Activated CD4-positive, alpha-beta T cell treated with anti-CD3 and anti-CD28 coated beads for 24 hours (primary cell): Measurements from ENCODE around the gene SERPINB11.
"Not testable (repeated sequence)": the region's sequence is repeated elsewhere in the genome, so short reads cannot be mapped to it uniquely, and the experiment has no call there.

ENCODE experiments used
- DNase-seq, 2 donors: peaks; one replicate each; pipeline ENCODE4 v3.0.0-alpha.2; 2020; ENCODE audit warnings: low read depth in 2 of 2

The SERPINB11 gene, protein sequence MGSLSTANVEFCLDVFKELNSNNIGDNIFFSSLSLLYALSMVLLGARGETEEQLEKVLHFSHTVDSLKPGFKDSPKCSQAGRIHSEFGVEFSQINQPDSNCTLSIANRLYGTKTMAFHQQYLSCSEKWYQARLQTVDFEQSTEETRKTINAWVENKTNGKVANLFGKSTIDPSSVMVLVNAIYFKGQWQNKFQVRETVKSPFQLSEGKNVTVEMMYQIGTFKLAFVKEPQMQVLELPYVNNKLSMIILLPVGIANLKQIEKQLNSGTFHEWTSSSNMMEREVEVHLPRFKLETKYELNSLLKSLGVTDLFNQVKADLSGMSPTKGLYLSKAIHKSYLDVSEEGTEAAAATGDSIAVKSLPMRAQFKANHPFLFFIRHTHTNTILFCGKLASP

DNA sequence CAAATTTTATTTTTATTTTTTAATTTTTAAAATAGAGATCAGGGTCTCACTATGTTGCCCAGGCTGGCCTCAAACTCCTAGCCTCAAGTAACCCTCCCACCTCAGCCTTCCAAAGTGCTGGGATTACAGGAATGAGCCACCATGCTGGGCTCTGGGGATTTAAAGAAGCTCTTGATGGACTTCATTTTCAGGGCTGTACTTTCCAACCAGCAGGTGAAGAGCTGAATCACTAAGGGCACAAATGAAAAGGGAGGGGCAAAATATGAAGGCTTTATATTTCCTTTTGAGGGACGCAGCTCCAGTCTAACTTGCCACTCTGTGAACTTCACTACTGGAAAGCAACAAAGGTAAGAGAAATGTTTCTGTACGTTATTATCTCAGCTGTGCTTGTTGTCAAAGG is at the start of gene SERPINB11:
Gene SERPINB11 (plus strand): TSS at position 301 of the 400 bp plus-strand sequence. CDS start 7,234 bp downstream, outside the sequence.
- no peak for DNase-seq

DNA sequence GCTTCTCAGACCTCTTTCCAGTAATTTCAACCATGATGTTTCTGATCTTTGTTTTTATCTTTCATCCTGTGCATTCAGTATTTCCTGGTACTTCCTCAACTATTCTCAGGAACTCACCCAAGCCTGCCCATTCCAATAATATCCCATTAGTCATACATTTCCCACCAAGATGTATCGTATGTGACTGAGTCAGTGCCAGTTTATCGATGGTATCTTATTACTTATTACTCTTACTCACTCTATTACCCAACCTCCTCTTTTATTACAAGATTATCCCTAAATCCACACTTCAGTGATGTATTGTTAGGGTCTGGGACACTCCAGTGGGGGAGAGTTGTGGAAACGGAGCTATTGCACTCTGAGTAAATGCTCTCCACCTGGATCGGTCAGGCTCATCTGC is 43.8 kb upstream of the SERPINB11 start:
- not testable (repeated sequence) for DNase-seq

DNA sequence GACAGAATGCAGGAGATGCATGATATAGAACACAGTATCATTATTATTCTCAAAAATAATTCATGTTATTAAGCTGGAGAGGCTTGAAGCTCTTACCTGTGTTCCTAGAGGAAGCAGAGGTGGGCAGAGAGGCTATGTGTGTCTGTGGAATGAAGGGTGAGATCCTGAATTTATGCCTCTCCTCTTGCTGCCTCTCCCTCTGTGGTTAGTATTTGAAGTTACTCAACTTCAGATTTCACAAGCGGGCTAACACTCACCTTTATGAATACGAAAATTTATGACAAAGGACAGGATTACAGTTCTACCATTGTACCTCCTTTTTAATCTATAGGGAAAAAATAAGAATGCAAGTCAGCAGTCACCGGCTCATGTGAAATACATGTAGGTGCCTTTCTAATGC is 41.0 kb upstream of the SERPINB11 start, which contains the start of gene SERPINB3:
Gene SERPINB3 (minus strand): TSS at position 144 of the 400 bp plus-strand sequence. CDS start 677 bp downstream, outside the sequence.
- DNase-seq = not testable (repeated sequence)

DNA sequence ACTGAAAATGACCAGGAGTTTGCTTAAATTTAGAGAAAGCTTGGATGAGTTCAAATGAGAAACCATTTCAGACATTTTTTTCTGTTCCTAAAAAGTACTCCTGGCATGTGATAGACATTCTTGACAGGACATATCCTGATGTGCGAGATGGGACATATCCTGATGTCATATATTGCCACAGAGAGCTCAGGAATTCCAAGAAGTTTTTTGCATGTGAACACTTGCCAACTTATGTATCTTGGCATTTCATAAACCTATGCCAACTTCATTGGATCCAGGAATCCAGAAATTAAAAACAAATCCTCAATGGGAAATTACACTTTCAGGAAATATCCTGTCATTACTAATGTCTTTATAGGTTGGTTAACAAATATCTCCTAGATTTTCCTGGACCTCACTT is 38.2 kb upstream of the SERPINB11 start:
- DNase-seq = no peak

DNA sequence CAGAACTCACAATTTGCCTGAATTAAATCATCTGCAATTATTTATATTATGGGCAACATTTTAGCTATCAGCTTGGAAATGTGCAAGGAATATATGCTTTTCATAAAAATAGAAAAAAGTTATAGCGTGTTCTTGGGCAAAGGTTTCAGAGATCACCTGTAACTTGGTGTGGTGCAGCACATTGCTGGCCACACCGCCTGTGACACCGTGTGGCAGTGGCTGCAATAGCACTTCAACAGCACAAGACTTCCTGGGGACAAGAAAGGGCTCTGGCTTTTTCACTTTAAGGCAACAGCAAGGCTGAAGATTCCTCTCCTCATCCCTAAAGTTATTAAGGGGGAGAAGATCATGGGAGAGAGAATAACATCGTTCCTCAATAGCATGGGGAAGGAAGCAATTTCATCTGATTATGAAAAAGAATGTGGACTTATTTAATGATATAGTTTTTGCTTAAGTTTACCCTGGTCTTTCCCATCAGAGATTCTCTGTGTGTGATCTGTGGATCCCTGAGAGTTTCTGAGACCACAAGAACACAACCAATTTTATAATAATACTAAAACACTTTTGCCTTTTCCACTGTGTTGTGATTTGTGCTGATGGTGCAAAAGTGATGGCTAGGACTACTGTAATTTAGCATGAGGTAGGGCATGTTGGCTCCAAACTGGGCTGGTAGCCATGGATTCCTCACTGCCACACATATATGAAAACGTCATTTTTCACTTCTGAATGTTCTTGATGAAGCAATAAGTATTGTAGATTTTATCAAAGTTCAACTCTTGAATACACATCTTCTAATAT is 26.0 kb upstream of the SERPINB11 start:
- DNase-seq = no peak

DNA sequence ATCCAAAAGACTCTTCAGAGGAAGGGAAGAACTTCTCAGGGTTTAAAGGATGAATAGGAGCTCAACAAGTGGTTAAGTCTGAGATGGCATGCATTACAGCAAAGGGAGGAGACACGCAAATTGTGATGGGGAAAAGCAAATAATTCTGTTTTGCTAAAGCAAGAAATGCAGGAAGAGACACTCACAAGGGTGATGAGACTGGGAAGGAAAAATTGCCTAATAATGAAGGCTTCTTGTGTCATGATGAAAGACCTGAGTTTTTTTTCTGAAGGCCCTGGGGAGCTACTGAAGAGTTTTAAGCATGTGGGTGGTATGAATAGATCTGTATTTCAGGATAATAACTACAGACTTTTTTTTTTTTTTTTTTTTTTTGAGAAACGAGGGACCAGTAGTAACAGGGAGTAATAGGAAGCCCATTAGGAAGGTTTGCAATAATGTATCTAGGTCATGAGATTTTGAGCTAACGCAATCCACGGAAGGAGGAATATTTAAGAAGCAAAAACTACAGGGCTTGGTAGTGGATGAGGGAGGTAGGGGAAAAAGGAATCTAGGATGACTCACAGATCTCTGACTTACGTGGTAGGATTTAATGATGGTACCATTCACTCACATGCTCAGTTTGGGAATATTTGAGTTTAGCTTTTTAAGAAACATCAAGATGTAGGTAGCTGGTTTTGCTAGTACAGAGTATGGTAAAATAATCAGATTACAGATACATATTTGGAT is 25.1 kb upstream of the SERPINB11 start:
- DNase-seq = no peak

DNA sequence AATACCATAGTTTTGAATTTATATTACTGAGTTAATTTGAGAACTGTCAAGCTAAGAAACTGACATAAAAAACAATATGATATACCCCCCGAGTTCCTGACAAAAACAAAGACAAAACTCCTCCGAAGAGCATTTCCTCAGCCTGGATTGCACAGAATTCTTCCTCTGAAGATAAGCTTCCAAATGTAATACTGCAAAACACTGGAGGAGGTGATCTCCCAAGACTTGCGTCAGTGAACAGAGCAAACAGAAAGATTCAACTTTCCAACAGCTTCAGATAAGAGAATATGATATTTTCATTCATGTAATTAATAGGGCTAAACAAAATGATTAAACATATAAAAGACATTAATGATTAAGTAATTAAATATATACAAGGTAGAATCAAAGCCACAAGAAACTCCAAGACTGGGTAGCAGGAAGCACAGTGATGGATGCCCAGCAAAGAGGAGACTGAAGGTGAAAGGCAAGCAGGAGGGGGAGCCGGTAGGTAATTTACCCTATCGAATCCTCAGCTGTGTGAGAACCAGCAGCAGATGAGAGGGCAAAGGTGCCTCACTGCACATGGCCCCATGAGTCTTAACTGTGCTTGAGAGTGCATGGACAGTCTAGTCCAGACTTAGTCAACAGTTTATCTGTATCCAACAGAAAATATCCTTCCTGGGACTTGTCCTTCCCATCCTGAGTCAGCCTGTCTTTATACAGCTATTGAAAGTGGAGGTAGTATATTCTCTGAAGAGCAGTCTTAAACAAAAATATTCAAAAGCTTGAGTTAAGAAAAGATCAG is 22.7 kb upstream of the SERPINB11 start:
- DNase-seq = no peak

DNA sequence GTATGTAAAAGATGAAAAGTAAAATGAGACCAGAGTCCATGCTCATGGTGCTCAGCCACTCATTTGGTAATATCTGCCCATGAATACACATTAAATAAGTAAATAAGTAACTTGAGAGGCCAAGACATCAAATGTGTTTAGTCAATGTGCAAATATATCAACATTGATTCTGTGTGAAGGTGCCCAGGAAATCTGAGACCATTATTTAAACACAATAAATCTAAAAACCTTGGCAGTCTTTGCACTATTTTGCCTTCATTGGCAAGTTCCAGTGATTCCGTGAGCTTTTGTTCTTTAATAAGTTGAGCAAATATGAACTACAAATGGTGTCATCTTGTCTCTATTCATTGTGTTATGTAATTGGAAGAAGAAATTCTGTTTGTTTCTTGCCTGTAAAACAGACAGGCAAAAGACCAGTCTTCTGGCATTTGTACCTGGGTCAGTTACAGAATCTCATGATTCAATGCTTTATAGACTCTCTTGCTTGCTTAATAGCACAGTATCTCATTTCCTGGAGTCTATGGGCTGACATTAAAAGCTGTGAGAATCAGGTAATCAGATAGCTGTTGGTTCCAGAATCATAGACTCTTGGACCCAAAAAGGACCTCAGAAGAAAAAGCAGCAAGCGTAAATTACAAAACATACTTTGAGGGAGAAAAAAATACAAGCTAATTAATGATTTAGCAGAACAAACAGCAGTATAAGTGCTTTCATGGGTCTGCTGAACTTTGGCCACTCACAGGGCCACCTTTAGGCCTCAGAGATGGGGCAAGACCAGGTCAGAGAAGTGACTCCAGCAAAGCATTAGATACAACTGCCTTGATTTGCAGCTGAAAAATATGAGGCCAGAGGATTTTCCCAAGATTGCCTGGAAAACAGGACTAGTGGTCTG is 21.1 kb upstream of the SERPINB11 start:
- DNase-seq = no peak

DNA sequence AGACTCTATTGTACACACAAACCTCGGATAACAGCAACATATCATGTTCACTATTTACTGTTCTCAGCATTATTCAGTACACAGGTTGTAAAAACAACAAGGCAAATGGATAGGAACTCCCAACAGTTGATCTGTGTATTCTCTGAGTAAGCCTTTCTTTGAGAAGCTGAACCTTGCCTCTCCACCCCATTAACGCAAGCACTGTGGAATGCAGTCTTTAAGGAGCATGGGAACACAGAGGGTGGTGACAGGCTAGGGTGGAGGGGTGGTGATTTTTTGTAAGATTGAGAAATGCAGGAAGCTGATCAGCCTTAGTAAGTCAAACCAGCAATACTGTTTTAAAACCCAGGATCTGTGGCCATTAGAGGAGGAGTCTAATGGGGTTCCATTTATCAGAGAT is 19.6 kb upstream of the SERPINB11 start:
- DNase-seq = no peak

DNA sequence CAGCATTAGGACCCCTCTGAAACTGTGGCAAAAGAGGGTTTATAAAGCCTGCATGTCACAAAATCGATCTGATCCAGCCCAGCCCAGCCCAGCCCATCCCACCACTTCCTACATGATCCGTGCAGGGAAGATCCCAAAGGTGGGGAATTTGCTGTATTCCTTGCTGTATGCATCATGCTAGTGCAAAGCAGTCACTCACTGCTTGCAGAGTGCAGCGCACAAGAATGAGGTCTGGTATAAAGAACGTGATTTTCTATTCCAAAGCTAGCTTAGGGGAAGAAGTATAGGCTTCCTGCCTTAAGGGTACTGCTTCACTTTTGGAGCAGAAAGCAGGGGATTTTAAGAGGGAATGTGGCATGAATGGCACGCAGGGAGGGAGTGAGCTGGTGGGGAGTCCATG is 18.9 kb upstream of the SERPINB11 start:
- DNase-seq = no peak

DNA sequence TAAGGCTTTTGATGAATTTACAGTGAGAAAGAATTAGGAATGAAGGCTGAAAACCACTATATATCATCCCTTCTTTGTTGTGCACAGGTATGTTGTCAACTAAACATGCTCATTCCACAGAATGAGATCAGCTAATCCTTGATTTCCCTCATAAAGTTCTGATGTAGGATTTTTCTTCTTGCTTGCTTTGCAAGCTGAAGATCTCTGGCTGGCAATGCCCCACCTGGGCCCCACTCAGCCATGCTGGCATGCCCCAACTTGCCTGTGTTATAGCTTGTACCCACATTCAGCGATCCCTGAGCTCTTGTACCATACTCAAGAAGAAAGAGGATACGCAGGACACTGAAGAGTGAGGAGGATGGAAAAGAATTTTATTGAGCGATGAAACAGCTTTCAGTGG is 18.0 kb upstream of the SERPINB11 start:
- DNase-seq = no peak

DNA sequence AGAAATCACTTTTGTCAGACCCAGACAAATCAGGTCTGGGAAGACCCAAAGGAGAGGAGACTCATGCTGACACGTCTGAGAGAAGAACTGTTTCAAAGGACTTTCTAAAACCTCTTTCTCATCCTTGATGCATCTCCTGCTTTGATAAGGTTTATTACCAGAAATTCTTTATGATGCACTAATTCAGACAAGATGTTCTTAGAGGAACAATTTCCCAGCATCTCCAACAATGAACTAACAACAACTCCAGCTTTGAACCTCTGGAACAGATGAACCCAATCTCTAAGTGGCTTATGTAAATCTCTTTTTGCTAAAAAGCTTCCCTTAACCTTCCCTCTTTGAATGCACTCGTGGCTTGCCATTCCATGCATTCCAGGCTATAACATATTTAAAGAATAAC is 15.9 kb upstream of the SERPINB11 start:
- DNase-seq = no peak

DNA sequence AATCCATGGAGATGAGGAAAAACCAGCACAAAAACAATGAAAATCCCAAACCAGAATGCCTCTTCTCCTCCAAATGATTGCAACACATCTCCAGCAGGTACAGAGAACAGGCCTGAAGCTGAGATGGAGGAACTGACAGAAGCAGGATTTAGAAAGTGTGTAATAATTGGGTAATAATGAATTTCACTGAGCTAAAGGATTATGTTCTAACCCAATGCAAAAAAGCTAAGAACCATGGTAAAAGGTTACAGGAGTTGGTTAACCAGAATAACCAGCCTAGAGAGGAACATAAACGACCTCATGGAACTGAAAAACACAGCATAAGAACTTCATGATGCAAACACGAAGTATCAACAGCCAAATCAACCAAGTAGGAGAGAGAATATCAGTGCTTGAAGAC is 13.7 kb upstream of the SERPINB11 start:
- no peak for DNase-seq

DNA sequence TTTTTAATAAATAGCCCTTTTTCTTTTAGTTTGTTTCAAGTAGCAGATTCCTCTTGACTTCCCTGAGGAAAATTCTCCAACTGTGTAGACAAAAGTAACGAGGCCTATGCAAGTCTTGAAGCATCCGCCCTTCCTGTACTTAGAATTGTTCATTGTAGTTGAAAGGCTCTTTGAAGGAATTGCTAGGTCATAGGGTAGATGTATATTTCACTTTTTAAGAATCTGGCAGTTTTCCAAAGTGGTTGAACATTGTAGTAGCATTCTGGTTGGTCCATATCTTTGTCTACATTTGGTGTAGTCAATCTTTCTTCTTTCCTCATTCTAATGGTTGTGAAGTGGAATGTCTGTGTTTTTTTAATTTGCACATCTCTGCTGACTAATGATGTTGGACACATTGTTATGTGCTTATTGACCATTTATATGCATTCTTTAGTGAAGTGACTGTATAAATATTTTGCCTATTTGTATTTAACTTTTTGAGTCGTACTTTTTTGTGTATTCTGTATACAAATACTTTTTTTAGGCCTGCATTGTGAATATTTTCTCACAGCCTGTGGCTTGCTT is 5.6 kb upstream of the SERPINB11 start:
- DNase-seq = no peak

DNA sequence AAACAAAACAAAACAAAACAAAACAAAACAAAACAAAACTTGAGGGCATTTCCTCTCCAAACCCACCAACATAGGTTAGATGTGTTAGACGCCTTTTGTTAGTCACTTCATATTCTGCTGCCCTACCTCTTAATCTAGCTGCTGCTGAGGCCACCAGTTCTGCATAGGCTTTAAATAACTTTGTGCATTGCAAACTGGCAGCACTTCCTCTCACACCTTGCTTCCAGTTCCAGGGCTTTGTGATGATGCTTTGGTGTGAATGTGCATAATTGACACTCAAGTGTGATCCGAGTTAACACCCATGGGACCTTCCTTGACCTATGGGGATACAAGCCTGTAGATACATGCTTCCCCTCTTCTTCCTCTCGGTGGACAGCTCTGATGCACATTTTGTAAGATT is 2.3 kb upstream of the SERPINB11 start:
- DNase-seq = no peak

DNA sequence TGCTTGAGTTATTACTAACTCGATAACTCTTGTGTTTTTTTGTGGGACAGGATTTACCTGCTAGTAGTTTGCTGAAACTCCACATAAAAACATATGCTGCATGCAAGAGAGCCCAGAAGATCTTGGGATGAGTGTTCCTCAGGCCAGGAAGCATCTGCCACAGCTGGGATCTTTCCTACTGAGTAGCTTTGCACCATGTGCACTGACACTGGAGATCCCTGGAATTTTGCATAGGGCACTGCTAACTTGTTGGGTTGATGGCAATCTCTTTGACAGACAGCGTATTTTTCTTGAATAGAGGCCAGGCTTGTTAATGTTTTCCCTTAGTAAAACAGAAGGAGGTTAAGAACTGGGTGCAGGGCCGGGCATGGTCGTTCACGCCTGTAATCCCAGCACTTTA is 808 bp upstream of the SERPINB11 start:
- DNase-seq = no peak

DNA sequence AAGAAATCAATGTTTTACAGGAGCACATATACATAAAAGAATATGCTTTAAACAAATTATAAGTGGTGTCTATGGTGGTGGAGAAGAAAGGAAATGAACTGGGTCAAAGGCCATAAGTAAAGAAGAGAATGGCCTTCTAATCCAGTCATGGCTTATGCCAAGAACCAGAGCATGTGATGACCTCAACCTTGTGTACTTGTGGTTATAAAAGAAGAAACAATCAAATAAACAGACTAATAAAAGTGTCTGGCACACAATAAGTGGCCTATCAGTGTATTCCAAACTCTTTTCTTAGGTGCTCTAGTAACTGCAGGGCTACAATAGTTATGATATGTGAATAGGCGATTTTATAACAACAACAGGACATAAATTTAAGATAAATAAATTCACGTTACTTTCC is 2.6 kb downstream of the SERPINB11 start:
- DNase-seq = no peak

DNA sequence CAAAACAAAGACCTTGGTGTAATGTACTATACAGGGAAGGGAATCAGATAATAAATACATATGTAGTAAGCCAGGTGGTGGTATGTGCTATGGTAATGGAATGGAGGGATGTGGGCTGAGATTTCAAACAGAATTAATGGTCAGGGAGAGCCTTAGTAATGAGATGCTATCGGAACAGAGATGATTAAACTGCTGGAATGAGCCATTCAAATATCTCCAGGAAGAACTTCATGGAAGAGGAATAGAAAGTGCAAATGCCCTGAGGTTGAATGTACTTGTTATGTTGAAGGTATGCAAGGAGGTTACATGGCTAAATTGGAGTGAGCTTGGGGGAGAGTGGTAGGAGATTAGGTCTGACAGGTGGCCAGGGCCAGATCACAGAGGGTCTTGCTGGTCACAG is 5.1 kb downstream of the SERPINB11 start:
- no peak for DNase-seq

DNA sequence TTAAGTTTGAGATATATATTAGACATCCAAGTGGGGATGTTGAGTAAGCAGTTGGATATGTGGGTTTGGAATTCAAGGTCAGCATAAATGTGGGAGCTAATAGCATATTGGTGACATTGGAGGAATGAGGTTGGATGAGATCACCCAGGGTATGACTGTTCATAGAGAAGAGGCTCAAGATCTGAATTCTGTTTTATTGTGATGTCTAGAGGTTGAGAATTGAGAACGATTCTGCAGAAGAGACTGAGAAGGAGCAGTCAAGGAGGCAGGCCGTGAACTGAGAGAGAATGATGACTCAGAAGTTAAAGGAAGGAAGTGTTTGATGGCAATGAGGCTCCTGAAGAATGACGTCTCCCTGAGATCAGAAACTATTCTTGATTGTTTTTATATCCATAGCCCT is 5.9 kb downstream of the SERPINB11 start:
- DNase-seq = no peak
